ENCODE measurements around the gene DDX51.

GRCh38 chr12:132169376-132169775 is 25.3 kb upstream of the DDX51 start:
- TF ChIP-seq CTCF (IDR thresholded peaks at IDR 0.05) (no peak), EZH2 (IDR thresholded peaks at IDR 0.05; ENCODE audit: borderline replicate concordance, insufficient read depth, low read depth, low read length, poor library complexity, severe bottlenecking) (no peak)

Measured in B cell (primary cell).